K562 (cell line): ENCODE results near the gene PRAMEF12.

Experiments used
- CHCHD3 ChIP-seq: fragments of 250-450 bp; sonication (Bioruptor Pico); IDR thresholded peaks from 2 replicates; pipeline ENCODE4 v2.1.2; 2022; ENCODE audit warnings: mild to moderate bottlenecking
- EP300 ChIP-seq: IDR thresholded peaks from 2 replicates; pipeline ENCODE4 v1.6.1; 2012; ENCODE audit warnings: low read length, improper control_type of control experiment
- HDAC2 ChIP-seq: fragments of 450-650 bp; IDR thresholded peaks from 2 replicates; pipeline ENCODE4 v1.6.1; 2016; ENCODE audit warnings: mild to moderate bottlenecking
- IRF2 ChIP-seq: sonication (generic); formaldehyde crosslinking; IDR thresholded peaks from 2 replicates; pipeline ENCODE4 v1.8.1; 2022; ENCODE audit warnings: mild to moderate bottlenecking, missing genetic modification reagents
- MAFK ChIP-seq: IDR thresholded peaks from 2 replicates; pipeline ENCODE4 v1.6.1; 2011; ENCODE audit warnings: low read length, improper control_type of control experiment
- MAZ ChIP-seq, 2 experiments: fragments of 450-650 bp in 1 of 2; sonication (generic) in 1 of 2; formaldehyde crosslinking; IDR thresholded peaks in 1 of 2; conservative IDR thresholded peaks in 1 of 2; 2 replicates each; pipeline versions ENCODE4 v1.4.0 to v1.5.0; 2020; ENCODE audit warnings: mild to moderate bottlenecking in 1 of 2, missing genetic modification reagents in 1 of 2
- MYC ChIP-seq, 2 experiments: fragments of 250-450 bp in 1 of 2; sonication (Bioruptor Pico) in 1 of 2; IDR thresholded peaks; 2 replicates each; pipeline versions ENCODE4 v1.5.1 to v1.6.1; 2012 to 2021; ENCODE audit warnings: low read depth in 2 of 2, borderline replicate concordance in 1 of 2, improper control_type of control experiment in 1 of 2, low read length in 1 of 2, mild to moderate bottlenecking in 1 of 2, moderate library complexity in 1 of 2
- NCOA2 ChIP-seq, 2 experiments: fragments of 450-650 bp; IDR thresholded peaks; 2 replicates each; pipeline ENCODE4 v1.6.1; 2018; ENCODE audit warnings: mild to moderate bottlenecking in 2 of 2, moderate library complexity in 1 of 2; ENCODE audit not compliant: partially characterized antibody in 2 of 2
- PHF8 ChIP-seq: fragments of 200-600 bp; sonication (generic); IDR thresholded peaks from 2 replicates; pipeline ENCODE4 v1.6.1; 2012; ENCODE audit warnings: mixed run types, mild to moderate bottlenecking, inconsistent platforms, low read length, moderate library complexity, borderline replicate concordance
- RAD51 ChIP-seq: fragments of 450-650 bp; IDR thresholded peaks from 2 replicates; pipeline ENCODE4 v1.7.1; 2016; ENCODE audit warnings: low read depth, mild to moderate bottlenecking, borderline replicate concordance
- TBP ChIP-seq: optimal IDR thresholded peaks from 2 replicates; pipeline ENCODE3; 2011; ENCODE audit warnings: low read depth, low read length, improper control_type of control experiment
- TF ChIP-seq, protein P1 (sequence below): sonication (generic); formaldehyde crosslinking; IDR thresholded peaks from 2 replicates; pipeline ENCODE4 v1.8.0; 2022; ENCODE audit warnings: mild to moderate bottlenecking, missing genetic modification reagents

DNA sequence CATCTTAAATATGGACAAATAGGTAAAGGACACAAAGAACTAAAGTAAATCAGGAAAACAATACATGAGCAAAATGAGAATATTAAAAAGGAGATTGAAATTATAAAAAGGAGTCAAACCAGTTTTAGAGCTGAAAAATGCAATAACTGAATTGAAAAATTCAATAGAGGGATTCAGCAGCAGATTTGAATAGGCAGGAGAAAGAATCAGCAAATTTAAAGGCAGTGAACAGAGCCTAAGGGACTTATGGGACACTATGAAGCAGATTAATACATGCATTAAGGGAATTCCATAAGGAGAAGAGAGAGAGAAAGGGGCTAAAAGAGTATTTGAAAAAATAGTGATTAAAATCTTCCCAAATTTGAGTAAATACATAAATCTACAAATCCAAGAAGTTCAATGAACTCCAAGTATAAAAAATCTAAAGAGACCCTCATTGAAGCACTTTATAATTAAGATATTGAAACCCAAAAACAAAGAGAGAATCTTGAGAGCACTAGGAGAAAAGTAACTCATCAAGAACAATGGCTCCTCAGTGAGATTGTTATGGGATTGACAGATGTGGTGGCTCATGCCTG, 24.7 kb upstream of the PRAMEF12 start:
- TF ChIP-seq IRF2 (CRISPR knock-in tag) (no peak), CHCHD3 (CRISPR knock-in tag) (no peak), MAFK (no peak), MAZ (CRISPR knock-in tag; conservative IDR thresholded peaks at IDR 0.05 in 1 of 2, IDR thresholded peaks at IDR 0.05 in 1 of 2) (no peak), HDAC2 (no peak), EP300 (no peak), MYC (IDR thresholded peaks at IDR 0.05; ENCODE audit: low read depth, low read length) (no peak), MYC (CRISPR knock-in tag; IDR thresholded peaks at IDR 0.05; ENCODE audit: borderline replicate concordance, low read depth) (no peak), NCOA2 (IDR thresholded peaks at IDR 0.05; ENCODE audit: partially characterized antibody in 2 of 2) (no peak), RAD51 (no peak), TBP (no peak), PHF8 (no peak)
- TF ChIP-seq, protein P1, sequence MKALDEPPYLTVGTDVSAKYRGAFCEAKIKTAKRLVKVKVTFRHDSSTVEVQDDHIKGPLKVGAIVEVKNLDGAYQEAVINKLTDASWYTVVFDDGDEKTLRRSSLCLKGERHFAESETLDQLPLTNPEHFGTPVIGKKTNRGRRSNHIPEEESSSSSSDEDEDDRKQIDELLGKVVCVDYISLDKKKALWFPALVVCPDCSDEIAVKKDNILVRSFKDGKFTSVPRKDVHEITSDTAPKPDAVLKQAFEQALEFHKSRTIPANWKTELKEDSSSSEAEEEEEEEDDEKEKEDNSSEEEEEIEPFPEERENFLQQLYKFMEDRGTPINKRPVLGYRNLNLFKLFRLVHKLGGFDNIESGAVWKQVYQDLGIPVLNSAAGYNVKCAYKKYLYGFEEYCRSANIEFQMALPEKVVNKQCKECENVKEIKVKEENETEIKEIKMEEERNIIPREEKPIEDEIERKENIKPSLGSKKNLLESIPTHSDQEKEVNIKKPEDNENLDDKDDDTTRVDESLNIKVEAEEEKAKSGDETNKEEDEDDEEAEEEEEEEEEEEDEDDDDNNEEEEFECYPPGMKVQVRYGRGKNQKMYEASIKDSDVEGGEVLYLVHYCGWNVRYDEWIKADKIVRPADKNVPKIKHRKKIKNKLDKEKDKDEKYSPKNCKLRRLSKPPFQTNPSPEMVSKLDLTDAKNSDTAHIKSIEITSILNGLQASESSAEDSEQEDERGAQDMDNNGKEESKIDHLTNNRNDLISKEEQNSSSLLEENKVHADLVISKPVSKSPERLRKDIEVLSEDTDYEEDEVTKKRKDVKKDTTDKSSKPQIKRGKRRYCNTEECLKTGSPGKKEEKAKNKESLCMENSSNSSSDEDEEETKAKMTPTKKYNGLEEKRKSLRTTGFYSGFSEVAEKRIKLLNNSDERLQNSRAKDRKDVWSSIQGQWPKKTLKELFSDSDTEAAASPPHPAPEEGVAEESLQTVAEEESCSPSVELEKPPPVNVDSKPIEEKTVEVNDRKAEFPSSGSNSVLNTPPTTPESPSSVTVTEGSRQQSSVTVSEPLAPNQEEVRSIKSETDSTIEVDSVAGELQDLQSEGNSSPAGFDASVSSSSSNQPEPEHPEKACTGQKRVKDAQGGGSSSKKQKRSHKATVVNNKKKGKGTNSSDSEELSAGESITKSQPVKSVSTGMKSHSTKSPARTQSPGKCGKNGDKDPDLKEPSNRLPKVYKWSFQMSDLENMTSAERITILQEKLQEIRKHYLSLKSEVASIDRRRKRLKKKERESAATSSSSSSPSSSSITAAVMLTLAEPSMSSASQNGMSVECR (CRISPR knock-in tag) = no peak
